Neural progenitor cell (in vitro differentiated cells): Measurements from ENCODE around the gene PHGDH. TPM values are rescaled to one million over a fixed set of nuclear protein-coding genes. Genes with fewer than 3 reads are reported as not detected.
A peak's percentile ranks its signal among the peaks of the same experiment; 100 is the strongest.

Source experiments
- DNase-seq: peaks from one replicate; pipeline ENCODE4 v3.0.0-alpha.2; 2016; ENCODE audit warnings: low spot score
- H2AFZ ChIP-seq: fragments of 200-600 bp; sonication (generic); replicated peaks from 2 replicates; pipeline ENCODE4 v1.6.1; 2016; ENCODE audit warnings: antibody characterized with exemption
- H3F3A ChIP-seq: fragments of 200-600 bp; sonication (generic); 2 replicates; pipeline ENCODE4 v1.6.1; 2016; ENCODE audit warnings: antibody characterized with exemption, low read depth
- H3K27ac ChIP-seq: fragments of 200-600 bp; sonication (generic); 2 replicates; pipeline ENCODE4 v1.5.1; 2016; ENCODE audit warnings: mild to moderate bottlenecking
- H3K27me3 ChIP-seq: fragments of 200-600 bp; sonication (generic); 2 replicates; pipeline ENCODE4 v1.6.1; 2016; ENCODE audit warnings: mild to moderate bottlenecking, moderate library complexity
- H3K36me3 ChIP-seq: fragments of 200-600 bp; sonication (generic); 2 replicates; pipeline ENCODE4 v1.5.1; 2016
- H3K4me1 ChIP-seq: fragments of 200-600 bp; sonication (generic); 2 replicates; pipeline ENCODE4 v1.6.1; 2016; ENCODE audit warnings: mixed run types
- H3K4me2 ChIP-seq: fragments of 200-600 bp; sonication (generic); 2 replicates; pipeline ENCODE4 v1.6.1; 2016
- H3K4me3 ChIP-seq: fragments of 200-600 bp; sonication (generic); 2 replicates; pipeline ENCODE4 v1.5.1; 2016
- H3K79me2 ChIP-seq: fragments of 200-600 bp; sonication (generic); 2 replicates; pipeline ENCODE4 v1.6.1; 2016; ENCODE audit warnings: low read depth
- H3K9ac ChIP-seq: fragments of 200-600 bp; sonication (generic); 2 replicates; pipeline ENCODE4 v1.6.1; 2016
- H3K9me3 ChIP-seq: fragments of 200-600 bp; sonication (generic); 2 replicates; pipeline ENCODE4 v1.5.1; 2016; ENCODE audit warnings: low read depth
- H4K20me1 ChIP-seq: fragments of 200-600 bp; sonication (generic); 2 replicates; pipeline ENCODE4 v1.6.1; 2016; ENCODE audit warnings: low read depth
- H3K27ac Mint-ChIP-seq: 3 replicates; pipeline ENCODE4 v1.8.0; 2021; ENCODE audit warnings: mixed read lengths
- H3K27me3 Mint-ChIP-seq: 2 replicates; pipeline ENCODE4 v1.8.0; 2022; ENCODE audit warnings: low read depth, mild to moderate bottlenecking, inconsistent platforms, moderate library complexity, mixed read lengths; ENCODE audit not compliant: insufficient read depth
- H3K36me3 Mint-ChIP-seq: 3 replicates; pipeline ENCODE4 v1.8.0; 2021; ENCODE audit warnings: mixed read lengths
- H3K4me1 Mint-ChIP-seq: 3 replicates; pipeline ENCODE4 v1.8.0; 2021; ENCODE audit warnings: mixed read lengths
- H3K4me3 Mint-ChIP-seq: 3 replicates; pipeline ENCODE4 v1.8.0; 2021; ENCODE audit warnings: mild to moderate bottlenecking, moderate library complexity, mixed read lengths
- H3K9me3 Mint-ChIP-seq: 3 replicates; pipeline ENCODE4 v1.8.0; 2020; ENCODE audit warnings: mixed read lengths
- CTCF ChIP-seq: fragments of 200-600 bp; sonication (generic); IDR thresholded peaks from 2 replicates; pipeline ENCODE4 v1.5.1; 2017; ENCODE audit warnings: antibody characterized with exemption, mild to moderate bottlenecking
- EZH2 ChIP-seq: fragments of 200-600 bp; sonication (generic); IDR thresholded peaks from 2 replicates; pipeline ENCODE4 v1.6.1; 2017; ENCODE audit warnings: antibody characterized with exemption, mild to moderate bottlenecking, moderate library complexity
- EZH2phosphoT487 ChIP-seq: fragments of 200-600 bp; sonication (generic); IDR thresholded peaks from 2 replicates; pipeline ENCODE4 v1.6.1; 2017; ENCODE audit warnings: antibody characterized with exemption
- total RNA-seq: library from RNA; depleted of rRNA; stranded (reverse); fragments of >200 nt; gene quantifications from 2 replicates; pipeline ENCODE4 v1.2.3, GENCODE V29; 2015; ENCODE audit warnings: low replicate concordance

PHGDH gene
- total RNA-seq, 1 donor from 2014 or later = 166 TPM

- H3K4me1 ChIP-seq = peaks cover 8% of the 10 kb centered on the region
- H4K20me1 ChIP-seq = no peaks in the 10 kb centered on the region
- H3K4me3 ChIP-seq = no peak overlapping the region
- DNase-seq = no peak
- H3K36me3 ChIP-seq = no peaks in the 10 kb centered on the region
- Mint-ChIP-seq H3K4me1 (peaks cover 8% of the 10 kb centered on the region), H3K27ac (no peak overlapping the region), H3K27me3 (peaks cover 3% of the 10 kb centered on the region), H3K36me3 (peaks cover 30% of the 10 kb centered on the region), H3K9me3 (no peaks in the 10 kb centered on the region), H3K4me3 (no peak overlapping the region)
- no peaks in the 10 kb centered on the region for H3K27me3 ChIP-seq
- H2AFZ ChIP-seq = no peak overlapping the region
- H3K27ac ChIP-seq = no peak overlapping the region
- no peaks in the 10 kb centered on the region for H3K9me3 ChIP-seq
- H3K9ac ChIP-seq = no peak overlapping the region
- no peaks in the 10 kb centered on the region for H3K79me2 ChIP-seq
- TF ChIP-seq EZH2phosphoT487 (no peak), CTCF (no peak), EZH2 (no peak)
- no peak overlapping the region for H3K4me2 ChIP-seq
- peaks cover 23% of the 10 kb centered on the region for H3F3A ChIP-seq
These were observed 30.9 kb downstream of the PHGDH start for GRCh38 chr1:119742677-119743076.

DNA sequence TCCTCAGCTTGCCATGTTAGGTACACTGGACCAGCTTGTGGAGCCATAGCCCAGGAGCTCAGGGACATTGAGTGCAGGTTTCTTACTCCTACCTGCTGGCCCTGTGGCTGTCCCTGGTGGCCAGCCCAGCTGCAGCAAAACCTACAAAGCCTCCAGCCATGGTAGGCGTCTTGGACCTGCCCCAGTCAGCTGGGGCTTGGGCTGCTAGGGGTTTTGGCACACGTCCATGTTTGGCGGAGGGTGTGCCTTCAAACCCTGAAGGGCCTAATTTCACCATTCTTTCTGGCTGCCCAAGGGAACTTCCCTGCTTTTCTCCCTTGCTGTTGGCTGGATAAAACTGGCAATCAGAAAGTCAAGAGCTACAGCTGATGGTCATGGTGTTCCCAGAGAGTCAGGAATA lies 31.6 kb downstream of the PHGDH start:
- Histone ChIP-seq H3K36me3 (no peaks in the 10 kb centered on the region), H3K9ac (no peak overlapping the region), H3K4me1 (peaks cover 13% of the 10 kb centered on the region), H4K20me1 (no peaks in the 10 kb centered on the region), H2AFZ (no peak overlapping the region), H3K27ac (no peak overlapping the region), H3K9me3 (no peaks in the 10 kb centered on the region), H3F3A (peaks cover 26% of the 10 kb centered on the region), H3K27me3 (no peaks in the 10 kb centered on the region), H3K79me2 (no peaks in the 10 kb centered on the region), H3K4me3 (no peak overlapping the region), H3K4me2 (no peak overlapping the region)
- TF ChIP-seq EZH2 (no peak), CTCF (no peak), EZH2phosphoT487 (no peak)
- Mint-ChIP-seq H3K27ac (no peak overlapping the region), H3K9me3 (no peaks in the 10 kb centered on the region), H3K27me3 (peaks cover 3% of the 10 kb centered on the region), H3K4me1 (peaks cover 6% of the 10 kb centered on the region), H3K36me3 (peaks cover 27% of the 10 kb centered on the region), H3K4me3 (no peak overlapping the region)
- DNase-seq = no peak

DNA sequence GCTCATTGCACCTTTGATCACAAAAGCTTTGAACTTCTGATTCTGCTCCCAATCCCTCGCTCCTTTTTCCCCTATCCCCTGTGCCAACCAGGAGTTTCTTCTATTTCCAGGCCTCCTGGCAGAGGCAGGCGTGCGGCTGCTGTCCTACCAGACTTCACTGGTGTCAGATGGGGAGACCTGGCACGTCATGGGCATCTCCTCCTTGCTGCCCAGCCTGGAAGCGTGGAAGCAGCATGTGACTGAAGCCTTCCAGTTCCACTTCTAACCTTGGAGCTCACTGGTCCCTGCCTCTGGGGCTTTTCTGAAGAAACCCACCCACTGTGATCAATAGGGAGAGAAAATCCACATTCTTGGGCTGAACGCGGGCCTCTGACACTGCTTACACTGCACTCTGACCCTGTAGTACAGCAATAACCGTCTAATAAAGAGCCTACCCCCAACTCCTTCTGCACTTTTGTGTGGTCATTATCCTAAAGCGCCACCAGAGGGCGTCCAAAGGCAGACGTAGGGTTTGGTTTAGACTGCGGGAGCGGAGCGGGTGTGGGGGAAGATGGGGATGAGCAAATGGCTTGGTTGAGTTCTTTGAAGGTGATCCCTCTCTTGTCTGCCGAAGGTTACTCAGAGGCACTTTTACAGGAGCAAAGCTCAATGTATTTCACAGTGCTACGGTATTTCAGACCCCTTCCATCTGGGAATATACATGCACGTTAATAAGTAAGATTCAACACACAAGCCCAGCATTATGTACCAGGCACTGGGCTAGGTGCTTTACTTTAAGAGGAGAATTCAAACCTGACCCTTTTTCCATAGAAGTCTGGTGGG lies 32.3 kb downstream of the PHGDH start:
- H3K9me3 Mint-ChIP-seq = no peaks in the 10 kb centered on the region
- peaks cover 27% of the 10 kb centered on the region for H3K36me3 Mint-ChIP-seq
- no peaks in the 10 kb centered on the region for H3K9me3 ChIP-seq
- peaks cover 26% of the 10 kb centered on the region for H3F3A ChIP-seq
- H3K27me3 Mint-ChIP-seq = peaks cover 3% of the 10 kb centered on the region
- no peak overlapping the region for H3K9ac ChIP-seq
- peak; percentile 94 for TF ChIP-seq CTCF
- TF ChIP-seq EZH2 = no peak
- no peaks in the 10 kb centered on the region for H4K20me1 ChIP-seq
- H3K27ac ChIP-seq = no peak overlapping the region
- H3K27ac Mint-ChIP-seq = no peak overlapping the region
- no peak overlapping the region for H3K4me2 ChIP-seq
- peaks cover 13% of the 10 kb centered on the region for H3K4me1 ChIP-seq
- no peak overlapping the region for H2AFZ ChIP-seq
- no peak overlapping the region for H3K4me3 ChIP-seq
- no peaks in the 10 kb centered on the region for H3K79me2 ChIP-seq
- H3K36me3 ChIP-seq = no peaks in the 10 kb centered on the region
- H3K4me1 Mint-ChIP-seq = peaks cover 6% of the 10 kb centered on the region
- DNase-seq = peak; percentile 83
- no peaks in the 10 kb centered on the region for H3K27me3 ChIP-seq
- no peak overlapping the region for H3K4me3 Mint-ChIP-seq
